ENCODE measurements around the gene ZNF619.

The ZNF619 gene

GRCh38 chr3:40465456-40465855 is 11.5 kb upstream of the ZNF619 start:
- no peak for FAIRE-seq

GRCh38 chr3:40468018-40468417 is 8.9 kb upstream of the ZNF619 start:
- no peak for FAIRE-seq

GRCh38 chr3:40470701-40471100 is 6.2 kb upstream of the ZNF619 start:
- no peak for FAIRE-seq

GRCh38 chr3:40477666-40478065 is 744 bp downstream of the ZNF619 start:
- FAIRE-seq, result no peak

- FAIRE-seq, result no peak
Measured at GRCh38 chr3:40487172-40487571, 10.2 kb downstream of the ZNF619 start.

- FAIRE-seq, result no peak
Measured at GRCh38 chr3:40490916-40491315, 14.0 kb downstream of the ZNF619 start.

GRCh38 chr3:40494698-40495097 is 17.8 kb downstream of the ZNF619 start:
- FAIRE-seq, result no peak

- no peak for FAIRE-seq
Measured at GRCh38 chr3:40497288-40497687, 20.4 kb downstream of the ZNF619 start.

- no peak for FAIRE-seq
Measured at GRCh38 chr3:40499952-40500351, 23.0 kb downstream of the ZNF619 start.

- FAIRE-seq, result no peak
Measured at GRCh38 chr3:40502034-40502433, 25.1 kb downstream of the ZNF619 start.

GRCh38 chr3:40504636-40505430 is 27.9 kb downstream of the ZNF619 start:
- no peak for FAIRE-seq

GRCh38 chr3:40505599-40506462 is 28.9 kb downstream of the ZNF619 start, which contains the start of gene ZNF620:
TSS of gene ZNF620 (plus strand) at chr3:40506039. CDS start at chr3:40506353, 314 bp downstream.
- no peak for FAIRE-seq

GRCh38 chr3:40511031-40511718 is 34.3 kb downstream of the ZNF619 start:
- no peak for FAIRE-seq

- FAIRE-seq, result no peak
Measured at GRCh38 chr3:40516201-40516600, 39.3 kb downstream of the ZNF619 start.

GRCh38 chr3:40518067-40518466 is 41.1 kb downstream of the ZNF619 start:
- FAIRE-seq, result no peak

- no peak for FAIRE-seq
Measured at GRCh38 chr3:40518848-40519247, 41.9 kb downstream of the ZNF619 start.

GRCh38 chr3:40521254-40521653 is 44.3 kb downstream of the ZNF619 start:
- no peak for FAIRE-seq

GRCh38 chr3:40523781-40524180 is 46.9 kb downstream of the ZNF619 start:
- no peak for FAIRE-seq

- no peak for FAIRE-seq
Measured at GRCh38 chr3:40524222-40524567, 47.3 kb downstream of the ZNF619 start.

- FAIRE-seq, result no peak
Measured at GRCh38 chr3:40524568-40525285, 47.8 kb downstream of the ZNF619 start, which contains the start of gene ZNF621. TSS of gene ZNF621 (plus strand) at chr3:40524960. CDS start at chr3:40525841, 881 bp downstream.

GRCh38 chr3:40528426-40528825 is 51.5 kb downstream of the ZNF619 start:
- no peak for FAIRE-seq

- FAIRE-seq, result no peak
Measured at GRCh38 chr3:40532252-40532651, 55.3 kb downstream of the ZNF619 start.

GRCh38 chr3:40534283-40534682 is 57.4 kb downstream of the ZNF619 start:
- FAIRE-seq, result no peak
